Tibial artery (tissue), 4 donors: ENCODE results near the gene ADI1.

Experiments
- DNase-seq, 2 donors: peaks; one replicate each; pipeline ENCODE4 v3.0.0-alpha.2; 2019
- H3K27ac ChIP-seq, 2 donors: fragments of 200-600 bp; sonication (generic) in 1 of 2; 1 replicate in 1 of 2; 2 replicates in 1 of 2; pipeline ENCODE4 v1.5.1; 2018 to 2019; ENCODE audit warnings: mild to moderate bottlenecking in 1 of 2
- H3K27me3 ChIP-seq, 2 donors: fragments of 200-600 bp; sonication (generic) in 1 of 2; one replicate each; pipeline versions ENCODE4 v1.5.1 to v1.6.0; 2016 to 2019
- H3K36me3 ChIP-seq, 3 donors: fragments of 200-600 bp; sonication (generic) in 2 of 3; one replicate each; pipeline ENCODE4 v1.5.1; 2016 to 2019; ENCODE audit warnings: mild to moderate bottlenecking in 2 of 3
- H3K4me1 ChIP-seq, 4 donors: fragments of 200-600 bp; sonication (generic) in 2 of 4; 1 replicate in 3 of 4; 2 replicates in 1 of 4; pipeline ENCODE4 v1.5.1; 2016 to 2019
- H3K4me3 ChIP-seq, 2 donors: fragments of 200-600 bp; sonication (generic) in 1 of 2; 1 replicate in 1 of 2; 2 replicates in 1 of 2; pipeline ENCODE4 v1.5.1; 2018 to 2019; ENCODE audit warnings: mild to moderate bottlenecking in 2 of 2
- H3K9me3 ChIP-seq, 3 donors: fragments of 200-600 bp; sonication (generic) in 1 of 3; one replicate each; pipeline ENCODE4 v1.5.1; 2016 to 2019
- intact Hi-C: fragments of 100-400 bp; cut with DNase I; formaldehyde crosslinking; loops from one replicate; pipeline ENCODE4 v1.15.0; 2023; ENCODE audit warnings: low total_unique reads
- TF ChIP-seq, protein P1 (sequence below), 2 experiments: fragments of 200-600 bp in 1 of 2; fragments of 450-650 bp in 1 of 2; IDR thresholded peaks; one replicate each; pipeline ENCODE4 v1.5.1; 2017 to 2019; ENCODE audit warnings: antibody characterized with exemption in 2 of 2, mild to moderate bottlenecking in 1 of 2, moderate library complexity in 1 of 2

ADI1 gene

DNA sequence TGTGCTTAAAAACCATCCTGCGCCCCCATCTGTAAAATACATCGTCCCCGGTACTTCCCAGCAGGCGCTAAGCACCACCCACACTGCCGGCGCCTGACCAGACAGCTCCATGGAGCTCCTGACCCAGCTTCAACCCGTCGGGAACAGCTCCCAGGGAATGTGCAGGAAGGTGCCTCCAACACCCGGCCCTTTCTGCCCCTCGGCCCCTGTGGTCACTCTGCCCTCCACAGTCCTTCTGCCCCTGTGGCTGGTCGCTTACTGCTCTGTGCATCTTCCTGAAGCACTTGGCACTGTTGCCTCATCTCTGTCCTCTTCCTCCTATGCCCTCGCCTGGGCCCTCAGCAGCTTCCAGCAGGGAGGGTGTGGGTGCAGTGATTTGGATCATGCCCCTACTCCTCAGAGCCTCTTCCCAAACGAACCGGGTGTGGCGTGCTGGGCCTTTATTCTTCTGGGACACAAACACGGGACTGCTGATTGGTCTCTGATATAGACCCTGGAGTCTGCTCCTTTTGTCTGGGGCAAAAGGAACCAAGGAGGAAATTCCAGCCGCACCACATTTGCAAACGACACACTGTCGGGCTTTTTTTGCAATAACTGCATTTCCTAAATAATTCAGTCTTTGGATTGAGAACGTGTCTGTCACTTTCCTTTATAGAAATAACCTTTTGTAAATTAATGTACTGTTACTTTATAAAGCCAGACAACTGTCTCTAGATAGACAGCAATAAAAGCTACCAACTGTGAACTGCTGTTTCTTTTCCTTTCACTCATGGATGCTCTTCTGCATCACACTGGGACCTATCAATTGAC, 65.9 kb downstream of the ADI1 start:
- intact Hi-C loops = no loop called here
- DNase-seq = peak in 1 of 2 donors; percentile 56
- Histone ChIP-seq H3K27me3 (no peaks in the 10 kb centered on the region), H3K36me3 (peaks cover 15 to 91% (median 43%) of the 10 kb centered on the region in 3 donors), H3K27ac (no peak overlapping the region), H3K4me1 (no peaks in the 10 kb centered on the region), H3K4me3 (no peak overlapping the region), H3K9me3 (no peaks in the 10 kb centered on the region)
- TF ChIP-seq, protein P1, sequence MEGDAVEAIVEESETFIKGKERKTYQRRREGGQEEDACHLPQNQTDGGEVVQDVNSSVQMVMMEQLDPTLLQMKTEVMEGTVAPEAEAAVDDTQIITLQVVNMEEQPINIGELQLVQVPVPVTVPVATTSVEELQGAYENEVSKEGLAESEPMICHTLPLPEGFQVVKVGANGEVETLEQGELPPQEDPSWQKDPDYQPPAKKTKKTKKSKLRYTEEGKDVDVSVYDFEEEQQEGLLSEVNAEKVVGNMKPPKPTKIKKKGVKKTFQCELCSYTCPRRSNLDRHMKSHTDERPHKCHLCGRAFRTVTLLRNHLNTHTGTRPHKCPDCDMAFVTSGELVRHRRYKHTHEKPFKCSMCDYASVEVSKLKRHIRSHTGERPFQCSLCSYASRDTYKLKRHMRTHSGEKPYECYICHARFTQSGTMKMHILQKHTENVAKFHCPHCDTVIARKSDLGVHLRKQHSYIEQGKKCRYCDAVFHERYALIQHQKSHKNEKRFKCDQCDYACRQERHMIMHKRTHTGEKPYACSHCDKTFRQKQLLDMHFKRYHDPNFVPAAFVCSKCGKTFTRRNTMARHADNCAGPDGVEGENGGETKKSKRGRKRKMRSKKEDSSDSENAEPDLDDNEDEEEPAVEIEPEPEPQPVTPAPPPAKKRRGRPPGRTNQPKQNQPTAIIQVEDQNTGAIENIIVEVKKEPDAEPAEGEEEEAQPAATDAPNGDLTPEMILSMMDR (IDR thresholded peaks at IDR 0.05) = no peak

DNA sequence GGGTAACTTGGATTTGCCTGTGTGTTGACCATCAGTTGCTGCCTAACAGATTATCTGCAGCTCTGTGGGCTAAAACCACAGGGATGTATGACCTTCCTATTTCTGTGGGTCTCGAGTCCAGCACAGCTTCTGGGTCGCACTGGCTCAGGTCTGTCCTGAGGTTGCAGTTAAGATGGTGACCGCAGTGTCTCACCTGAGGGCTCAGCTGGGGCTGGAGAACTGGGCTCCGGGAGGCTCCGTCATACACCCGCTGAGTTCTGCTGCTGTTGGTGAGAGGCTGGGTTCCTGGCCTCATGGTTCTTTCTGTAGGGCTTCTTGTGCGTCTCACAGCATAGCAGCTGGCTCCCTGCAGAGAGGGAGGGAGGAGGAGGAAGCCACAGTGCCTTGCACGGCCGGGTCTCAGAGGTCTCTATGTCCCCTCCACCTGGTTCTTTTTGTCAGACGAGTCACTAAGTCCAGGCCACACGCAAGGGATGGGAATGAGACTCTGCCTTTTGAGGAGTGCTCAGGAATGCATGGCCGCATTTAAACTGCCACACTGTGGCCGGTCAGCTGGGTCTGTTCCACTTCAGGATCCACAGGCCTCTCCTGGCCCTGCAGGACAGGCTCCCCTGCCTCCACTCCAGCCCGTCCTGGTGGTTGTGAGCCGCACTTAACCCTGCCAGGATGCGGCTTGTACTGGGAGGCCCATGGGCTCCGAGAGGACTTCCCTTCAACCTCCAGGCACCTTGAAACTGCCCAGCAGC, 67.2 kb downstream of the ADI1 start:
- H3K4me3 ChIP-seq = no peak overlapping the region
- no peak for DNase-seq
- no peaks in the 10 kb centered on the region for H3K9me3 ChIP-seq
- TF ChIP-seq, protein P1 (IDR thresholded peaks at IDR 0.05) = no peak
- H3K27me3 ChIP-seq = no peaks in the 10 kb centered on the region
- no peaks in the 10 kb centered on the region for H3K4me1 ChIP-seq
- intact Hi-C loops = no loop called here
- no peak overlapping the region for H3K27ac ChIP-seq
- peaks cover 8 to 91% (median 38%) of the 10 kb centered on the region in 3 donors for H3K36me3 ChIP-seq

DNA sequence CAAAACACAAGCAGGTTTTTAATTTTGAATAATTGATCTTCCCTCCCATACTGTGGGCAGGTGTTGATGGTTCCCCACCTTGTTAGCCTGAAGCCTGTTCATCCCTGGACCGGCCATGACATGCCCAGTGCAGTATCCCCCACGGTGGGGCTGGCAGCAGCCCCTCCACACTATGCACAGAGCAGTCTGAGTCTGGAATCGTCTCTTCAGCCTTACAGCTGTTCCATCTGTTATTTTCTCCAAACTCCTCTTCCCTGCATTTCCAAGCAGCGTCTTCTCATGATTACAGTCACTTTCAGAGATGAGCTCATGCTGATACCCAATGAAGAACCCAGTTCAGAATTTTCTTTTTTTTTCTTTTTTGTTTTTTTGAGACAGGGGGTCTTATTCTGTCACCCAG, 68.2 kb downstream of the ADI1 start:
- Histone ChIP-seq H3K27ac (no peak overlapping the region), H3K27me3 (no peaks in the 10 kb centered on the region), H3K4me3 (no peak overlapping the region), H3K9me3 (no peaks in the 10 kb centered on the region), H3K4me1 (no peaks in the 10 kb centered on the region), H3K36me3 (peaks cover 11 to 91% (median 38%) of the 10 kb centered on the region in 3 donors)
- no peak for DNase-seq
- TF ChIP-seq, protein P1 (IDR thresholded peaks at IDR 0.05) = no peak
- intact Hi-C loops = no loop called here

DNA sequence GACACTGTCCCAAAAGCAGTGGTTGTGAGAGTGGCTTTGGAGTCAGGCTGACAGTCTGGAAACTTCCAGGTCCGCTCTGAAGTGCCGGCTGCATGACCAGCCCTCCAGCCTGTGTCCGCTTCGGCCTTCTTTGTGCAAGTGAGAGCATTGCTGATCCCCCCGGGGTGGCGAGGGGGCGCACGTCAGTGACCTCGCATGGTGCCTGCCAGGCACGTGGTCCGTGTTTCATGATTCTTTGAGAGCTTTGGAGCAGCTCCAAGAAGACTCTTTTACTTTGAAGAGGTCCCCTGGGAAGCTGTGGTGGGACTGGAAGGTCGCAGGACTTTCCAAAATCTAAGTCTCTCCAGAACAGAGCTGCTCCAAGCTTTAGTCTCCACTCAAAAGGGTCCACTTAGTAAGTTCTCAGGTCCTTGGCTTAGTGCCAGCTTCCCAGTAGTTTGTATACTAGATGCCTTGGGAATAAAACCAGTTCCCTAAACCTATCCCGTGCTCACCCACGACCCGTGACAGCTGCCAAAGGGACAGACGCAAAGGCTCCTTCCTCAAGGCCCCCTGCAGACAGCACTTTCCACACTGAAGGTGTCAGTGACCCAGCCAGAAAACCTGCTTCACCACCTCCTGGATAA, 68.8 kb downstream of the ADI1 start:
- no peaks in the 10 kb centered on the region for H3K27me3 ChIP-seq
- TF ChIP-seq, protein P1 (IDR thresholded peaks at IDR 0.05) = no peak
- H3K4me3 ChIP-seq = no peak overlapping the region
- H3K27ac ChIP-seq = no peak overlapping the region
- peaks cover 18 to 91% (median 42%) of the 10 kb centered on the region in 3 donors for H3K36me3 ChIP-seq
- intact Hi-C loops = no loop called here
- H3K4me1 ChIP-seq = no peaks in the 10 kb centered on the region
- no peak for DNase-seq
- H3K9me3 ChIP-seq = no peaks in the 10 kb centered on the region

DNA sequence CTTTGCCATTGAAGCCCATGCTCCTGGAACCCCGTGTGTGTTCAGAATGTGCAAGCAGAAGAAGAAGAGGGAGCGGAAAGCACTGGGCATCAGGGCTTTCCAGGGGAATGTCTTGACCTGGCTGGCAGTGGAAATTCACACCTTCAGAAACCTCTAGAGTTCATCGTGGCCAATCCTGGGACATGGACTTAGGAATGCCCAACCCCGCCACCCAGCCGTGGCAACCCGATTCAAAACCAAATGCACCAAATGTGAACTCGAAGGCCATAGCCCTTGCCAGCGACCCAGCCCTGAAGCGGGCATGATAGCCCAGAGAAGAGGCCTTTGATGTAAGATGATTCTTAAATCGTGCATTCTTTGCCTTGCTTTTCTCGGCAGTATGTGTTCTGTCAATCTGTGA, 69.4 kb downstream of the ADI1 start:
- no peak overlapping the region for H3K4me3 ChIP-seq
- no peaks in the 10 kb centered on the region for H3K4me1 ChIP-seq
- no peaks in the 10 kb centered on the region for H3K9me3 ChIP-seq
- H3K36me3 ChIP-seq = peaks cover 21 to 94% (median 46%) of the 10 kb centered on the region in 3 donors
- DNase-seq = no peak
- intact Hi-C loops = no loop called here
- no peaks in the 10 kb centered on the region for H3K27me3 ChIP-seq
- H3K27ac ChIP-seq = no peak overlapping the region
- TF ChIP-seq, protein P1 (IDR thresholded peaks at IDR 0.05) = no peak
